Left lung (tissue), 10 donors: Measurements from ENCODE around the gene RPL28. TPM values are rescaled to one million over a fixed set of nuclear protein-coding genes. Genes with fewer than 3 reads are reported as not detected.

Experiments used
- ATAC-seq: fragments of 200-7000 bp; cut with Tn5 transposase; one replicate; pipeline ENCODE4 v1.9.1; 2020; ENCODE audit warnings: moderate library complexity
- DNase-seq, 4 donors: peaks; one replicate each; pipeline ENCODE4 v3.0.0-alpha.2; 2013 to 2020
- H3K27ac ChIP-seq, 2 donors: fragments of 200-600 bp; sonication (generic) in 1 of 2; one replicate each; pipeline versions ENCODE4 v1.5.0 to v1.8.0; 2020 to 2021
- H3K27me3 ChIP-seq, 2 donors: fragments of 200-600 bp; sonication (generic) in 1 of 2; one replicate each; pipeline versions ENCODE4 v1.5.0 to v1.8.0; 2020 to 2021
- H3K36me3 ChIP-seq, 2 donors: fragments of 200-600 bp; sonication (generic) in 1 of 2; one replicate each; pipeline versions ENCODE4 v1.5.0 to v1.8.0; 2020 to 2021
- H3K4me1 ChIP-seq, 2 donors: fragments of 200-600 bp; one replicate each; pipeline ENCODE4 v1.8.0; 2021
- H3K4me3 ChIP-seq, 2 donors: fragments of 200-600 bp; sonication (generic) in 1 of 2; one replicate each; pipeline versions ENCODE4 v1.5.0 to v1.8.0; 2020 to 2021; ENCODE audit warnings: mild to moderate bottlenecking in 1 of 2
- H3K9me3 ChIP-seq, 2 donors: fragments of 200-600 bp; sonication (generic) in 1 of 2; one replicate each; pipeline versions ENCODE4 v1.5.0 to v1.8.0; 2020 to 2021
- CTCF ChIP-seq, 2 donors: fragments of 200-600 bp; sonication (generic) in 1 of 2; IDR thresholded peaks; one replicate each; pipeline versions ENCODE4 v1.5.0 to v1.8.0; 2021; ENCODE audit warnings: antibody characterized with exemption in 2 of 2
- intact Hi-C, 2 donors: fragments of 100-400 bp; cut with DNase I; formaldehyde crosslinking; loops; one replicate each; pipeline versions ENCODE4 v1.11.2 to v1.14.2; 2022
- polyA plus RNA-seq, 6 donors: library from polyadenylated mRNA; unstranded; fragments of 120-200 nt; gene quantifications; one replicate each; pipeline ENCODE4 v1.2.1, GENCODE V29; 2013; ENCODE audit not compliant: insufficient read length in 6 of 6
- total RNA-seq, 2 donors: library from RNA; stranded (reverse); fragmentation: NEBNext Ultra II Directional; extraction: Animal tissue kit (Norgen Biotek cat#: 25700); gene quantifications; one replicate each; pipeline ENCODE4 v1.2.1, GENCODE V29; 2021
- donor health status: DM: no; HTN: yes; CAD: no.
- donor health status: DM: no; HTN: no; CAD: no.

The RPL28 gene
- total and polyA plus RNA-seq, 8 donors, result 1,216 to 1,774 (median 1,434) TPM

- Histone ChIP-seq H3K36me3 (peaks cover 0 to 12% of the 10 kb centered on the region in 2 donors), H3K4me3 (peak overlapping the region in 1 of 2 donors; percentile 91), H3K4me1 (peaks cover 19 to 34% of the 10 kb centered on the region in 2 donors), H3K27me3 (peaks cover 0 to 5% of the 10 kb centered on the region in 2 donors), H3K27ac (no peak overlapping the region), H3K9me3 (no peaks in the 10 kb centered on the region)
- ATAC-seq (no peak), DNase-seq (no peak)
- intact Hi-C loops, result loop anchor here in 1 of 2 donors (10.0 kb wide), 1 partner anchor 78 kb away; no protein-coding TSS in a partner anchor
- no peak for TF ChIP-seq CTCF (IDR thresholded peaks at IDR 0.05)
Observed at GRCh38 chr19:55382522-55383054, 3.1 kb upstream of the RPL28 start.

GRCh38 chr19:55383279-55384130, 2.2 kb upstream of the RPL28 start:
- Histone ChIP-seq H3K27ac (peak overlapping the region; percentile 96 to 97), H3K4me3 (peak overlapping the region; percentile 86 to 91), H3K4me1 (peaks cover 28 to 43% of the 10 kb centered on the region in 2 donors), H3K9me3 (no peaks in the 10 kb centered on the region), H3K36me3 (peaks cover 0 to 21% of the 10 kb centered on the region in 2 donors), H3K27me3 (no peaks in the 10 kb centered on the region)
- intact Hi-C loops, result loop anchor here in 1 of 2 donors (10.0 kb wide), 1 partner anchor 79 kb away; no protein-coding TSS in a partner anchor
- no peak for TF ChIP-seq CTCF (IDR thresholded peaks at IDR 0.05)
- ATAC-seq, result peak; percentile 4
- peak in 3 of 4 donors; percentile 55 to 89 (median 72) for DNase-seq

- intact Hi-C loops, result loop anchor here in 1 of 2 donors (10.0 kb wide), 1 partner anchor 80 kb away; no protein-coding TSS in a partner anchor
- peak in 2 of 4 donors; percentile 73 to 92 for DNase-seq
- Histone ChIP-seq H3K27me3 (no peaks in the 10 kb centered on the region), H3K4me3 (peak within 1 kb of the TSS; percentile 86 to 91), H3K9me3 (no peaks in the 10 kb centered on the region), H3K27ac (peak within 1 kb of the TSS; percentile 96 to 97), H3K4me1 (peaks cover 30 to 51% of the 10 kb centered on the region in 2 donors), H3K36me3 (peaks cover 0 to 29% of the 10 kb centered on the region in 2 donors)
- ATAC-seq, result peak; percentile 53
- TF ChIP-seq CTCF (IDR thresholded peaks at IDR 0.05), result no peak
Observed at GRCh38 chr19:55384131-55384919, 1.4 kb upstream of the RPL28 start, which contains the start of gene TMEM238. Gene TMEM238, minus strand, starts transcription at chr19:55384292. Its CDS starts 33 bp downstream, at chr19:55384259.

GRCh38 chr19:55384920-55385723, 610 bp upstream of the RPL28 start:
- TF ChIP-seq CTCF (IDR thresholded peaks at IDR 0.05), result no peak
- Histone ChIP-seq H3K4me1 (peaks cover 30 to 59% of the 10 kb centered on the region in 2 donors), H3K36me3 (peaks cover 0 to 37% of the 10 kb centered on the region in 2 donors), H3K27me3 (no peaks in the 10 kb centered on the region), H3K9me3 (no peaks in the 10 kb centered on the region), H3K27ac (peak overlapping the region; percentile 96 to 97), H3K4me3 (peak overlapping the region; percentile 86 to 91)
- peak; percentile 93 to 97 (median 95) for DNase-seq
- intact Hi-C loops, result loop anchor here in 1 of 2 donors (10.0 kb wide), 1 partner anchor 80 kb away; no protein-coding TSS in a partner anchor
- ATAC-seq, result peak; percentile 86
